ENCODE data around the gene FNDC1.

GRCh38 chr6:159260208-159260607, 91.0 kb downstream of the FNDC1 start:
- TF ChIP-seq CTCF (conservative IDR thresholded peaks at IDR 0.05 in 1 of 2, IDR thresholded peaks at IDR 0.05 in 1 of 2; ENCODE audit: extremely low read depth in 1 of 2, insufficient read depth in 1 of 2, low read depth in 1 of 2, low read length in 2 of 2) (no peak), EZH2 (IDR thresholded peaks at IDR 0.05; ENCODE audit: borderline replicate concordance, low read length) (no peak)
